A549 (cell line): ENCODE results near the gene TRMT44.

Experiments
- CTCF ChIP-seq: fragments of >200 bp; sonication (Bioruptor Twin); formaldehyde crosslinking; IDR thresholded peaks from 3 replicates; pipeline ENCODE4 v1.5.1; 2016
- EHMT2 ChIP-seq: fragments of 200-600 bp; sonication (generic); IDR thresholded peaks from 2 replicates; pipeline ENCODE4 v1.6.1; 2016; ENCODE audit warnings: antibody characterized with exemption, low read depth, mild to moderate bottlenecking, moderate library complexity
- HDAC2 ChIP-seq: fragments of 200-600 bp; sonication (generic); IDR thresholded peaks from 2 replicates; pipeline ENCODE4 v1.6.1; 2016

GRCh38 chr4:8473920-8474590, 33.5 kb downstream of the TRMT44 start:
- TF ChIP-seq EHMT2 (no peak), CTCF (no peak), HDAC2 (no peak)
